CD8-positive, alpha-beta memory T cell (primary cell): ENCODE results near the gene RAP1GAP2. TPM values are rescaled to one million over a fixed set of nuclear protein-coding genes. Genes with fewer than 3 reads are reported as not detected.
"Not testable (repeated sequence)": the region's sequence is repeated elsewhere in the genome, so short reads cannot be mapped to it uniquely, and the experiment has no call there.

Experiments used
- CTCF ChIA-PET: fragments of 350-600 bp; sonication (Branson Sonifier 250); formaldehyde crosslinking; loops from one replicate; lab custom pipeline; 2021; ENCODE audit warnings: antibody characterized with exemption; lab: Charles Lee
- POLR2A ChIA-PET: fragments of 350-600 bp; sonication (Branson Sonifier 250); formaldehyde crosslinking; loops from one replicate; lab custom pipeline; 2021; ENCODE audit warnings: antibody characterized with exemption; lab: Charles Lee
- DNase-seq, 5 donors: peaks; one replicate each; pipeline versions ENCODE4 v3.0.0 to v3.0.0-alpha.2; 2020 to 2022; ENCODE audit warnings: mixed read lengths in 1 of 5
- H3K27ac ChIP-seq: one replicate; pipeline ENCODE4 v1.7.0; 2013; ENCODE audit warnings: low read depth, mild to moderate bottlenecking, low read length, moderate library complexity
- H3K27me3 ChIP-seq: 2 replicates; pipeline ENCODE4 v1.7.0; 2013; ENCODE audit warnings: low read length, mild to moderate bottlenecking; ENCODE audit not compliant: insufficient read depth, poor library complexity, severe bottlenecking
- H3K36me3 ChIP-seq: 2 replicates; pipeline ENCODE4 v1.7.0; 2013; ENCODE audit warnings: mild to moderate bottlenecking, low read length, moderate library complexity; ENCODE audit not compliant: insufficient read depth
- H3K4me1 ChIP-seq: 2 replicates; pipeline ENCODE4 v1.7.0; 2013; ENCODE audit warnings: mild to moderate bottlenecking, low read length, moderate library complexity; ENCODE audit not compliant: insufficient read depth
- H3K4me3 ChIP-seq: 2 replicates; pipeline ENCODE4 v1.7.0; 2013; ENCODE audit warnings: mild to moderate bottlenecking, low read length
- H3K9me3 ChIP-seq: 2 replicates; pipeline ENCODE4 v1.7.0; 2013; ENCODE audit warnings: mild to moderate bottlenecking, low read length
- H3K27ac Mint-ChIP-seq, 8 donors: one replicate each; pipeline ENCODE4 v1.8.0; 2020 to 2021; ENCODE audit warnings: mixed read lengths in 8 of 8, mild to moderate bottlenecking in 6 of 8, inconsistent platforms in 3 of 8, moderate library complexity in 3 of 8
- H3K27me3 Mint-ChIP-seq, 2 donors: one replicate each; pipeline ENCODE4 v1.8.0; 2020 to 2021; ENCODE audit warnings: mixed read lengths in 2 of 2, mild to moderate bottlenecking in 1 of 2, moderate library complexity in 1 of 2
- H3K36me3 Mint-ChIP-seq, 3 donors: one replicate each; pipeline ENCODE4 v1.8.0; 2020 to 2021; ENCODE audit warnings: mixed read lengths in 3 of 3, inconsistent platforms in 1 of 3, mild to moderate bottlenecking in 1 of 3
- H3K4me1 Mint-ChIP-seq, 3 donors: one replicate each; pipeline ENCODE4 v1.8.0; 2020 to 2021; ENCODE audit warnings: mixed read lengths in 3 of 3, inconsistent platforms in 1 of 3, mild to moderate bottlenecking in 1 of 3
- H3K4me3 Mint-ChIP-seq, 7 donors: one replicate each; pipeline ENCODE4 v1.8.0; 2020 to 2021; ENCODE audit warnings: mixed read lengths in 7 of 7, mild to moderate bottlenecking in 6 of 7, moderate library complexity in 4 of 7, inconsistent platforms in 2 of 7
- H3K9me3 Mint-ChIP-seq, 5 donors: one replicate each; pipeline ENCODE4 v1.8.0; 2020 to 2022; ENCODE audit warnings: mixed read lengths in 5 of 5, mild to moderate bottlenecking in 3 of 5, moderate library complexity in 2 of 5, inconsistent platforms in 1 of 5
- polyA plus RNA-seq: library from polyadenylated mRNA; unstranded; fragments of 300-500 nt; fragmentation: Illumina TruSeq; gene quantifications from one replicate; pipeline ENCODE4 v1.2.3, GENCODE V29; 2021
- total RNA-seq, 2 experiments: library from RNA; stranded (reverse); gene quantifications; one replicate each; pipeline ENCODE4 v1.2.3, GENCODE V29; 2021

RAP1GAP2 gene
- total and polyA plus RNA-seq, 3 experiments from 2014 or later = 1.2 to 6.3 (median 1.4) TPM

- Histone ChIP-seq H3K4me3 (no peak overlapping the region), H3K27me3 (no peaks in the 10 kb centered on the region), H3K27ac (no peak overlapping the region), H3K4me1 (no peaks in the 10 kb centered on the region), H3K9me3 (no peaks in the 10 kb centered on the region), H3K36me3 (no peaks in the 10 kb centered on the region)
- ChIA-PET POLR2A (no interaction called here), CTCF (no interaction called here)
- Mint-ChIP-seq H3K9me3 (no peaks in the 10 kb centered on the region), H3K27me3 (peaks cover 0 to 4% of the 10 kb centered on the region in 2 donors), H3K36me3 (peaks cover 0 to 21% (median 9%) of the 10 kb centered on the region in 3 donors), H3K4me1 (peaks cover 44 to 64% (median 44%) of the 10 kb centered on the region in 3 donors), H3K4me3 (no peak overlapping the region), H3K27ac (peak overlapping the region in 1 of 8 donors; percentile 89)
- DNase-seq = no peak
These were observed 82.6 kb downstream of the RAP1GAP2 start for GRCh38 chr17:2878751-2879254.

GRCh38 chr17:2880050-2880449 is 83.8 kb downstream of the RAP1GAP2 start:
- H3K4me1 Mint-ChIP-seq = peaks cover 42 to 66% (median 46%) of the 10 kb centered on the region in 3 donors
- peaks cover 0 to 26% (median 9%) of the 10 kb centered on the region in 3 donors for H3K36me3 Mint-ChIP-seq
- Histone ChIP-seq H3K36me3 (no peaks in the 10 kb centered on the region), H3K27ac (no peak overlapping the region), H3K27me3 (no peaks in the 10 kb centered on the region), H3K9me3 (no peaks in the 10 kb centered on the region), H3K4me1 (no peaks in the 10 kb centered on the region), H3K4me3 (no peak overlapping the region)
- no peaks in the 10 kb centered on the region for H3K9me3 Mint-ChIP-seq
- peak overlapping the region in 1 of 7 donors; percentile 65 for H3K4me3 Mint-ChIP-seq
- H3K27ac Mint-ChIP-seq = peak overlapping the region in 5 of 8 donors; percentile 34 to 79 (median 63)
- ChIA-PET CTCF (no interaction called here), POLR2A (no interaction called here)
- no peak for DNase-seq
- peaks cover 0 to 4% of the 10 kb centered on the region in 2 donors for H3K27me3 Mint-ChIP-seq

GRCh38 chr17:2881295-2881694 is 85.1 kb downstream of the RAP1GAP2 start:
- ChIA-PET POLR2A (no interaction called here), CTCF (no interaction called here)
- H3K27ac ChIP-seq = no peak overlapping the region
- Mint-ChIP-seq H3K27ac (peak overlapping the region in 1 of 8 donors; percentile 11), H3K27me3 (peaks cover 0 to 2% of the 10 kb centered on the region in 2 donors), H3K9me3 (no peaks in the 10 kb centered on the region), H3K4me1 (peaks cover 35 to 56% (median 46%) of the 10 kb centered on the region in 3 donors), H3K4me3 (no peak overlapping the region), H3K36me3 (peaks cover 0 to 21% (median 7%) of the 10 kb centered on the region in 3 donors)
- no peak for DNase-seq
- H3K4me1 ChIP-seq = no peaks in the 10 kb centered on the region
- H3K4me3 ChIP-seq = no peak overlapping the region
- no peaks in the 10 kb centered on the region for H3K36me3 ChIP-seq
- H3K9me3 ChIP-seq = no peaks in the 10 kb centered on the region
- no peaks in the 10 kb centered on the region for H3K27me3 ChIP-seq

GRCh38 chr17:2883544-2884213 is 87.4 kb downstream of the RAP1GAP2 start:
- DNase-seq = no peak
- Mint-ChIP-seq H3K27ac (peak overlapping the region in 3 of 8 donors; percentile 8 to 89 (median 87)), H3K4me1 (peaks cover 28 to 44% (median 41%) of the 10 kb centered on the region in 3 donors), H3K4me3 (peak overlapping the region in 2 of 7 donors; percentile 49 to 74), H3K36me3 (peaks cover 0 to 19% (median 6%) of the 10 kb centered on the region in 3 donors), H3K27me3 (no peaks in the 10 kb centered on the region), H3K9me3 (no peaks in the 10 kb centered on the region)
- no peaks in the 10 kb centered on the region for H3K36me3 ChIP-seq
- H3K9me3 ChIP-seq = no peaks in the 10 kb centered on the region
- CTCF ChIA-PET = no interaction called here
- POLR2A ChIA-PET = no interaction called here
- no peaks in the 10 kb centered on the region for H3K27me3 ChIP-seq
- no peak overlapping the region for H3K27ac ChIP-seq
- no peak overlapping the region for H3K4me3 ChIP-seq
- no peaks in the 10 kb centered on the region for H3K4me1 ChIP-seq

- ChIA-PET CTCF (no interaction called here), POLR2A (no interaction called here)
- Mint-ChIP-seq H3K36me3 (peaks cover 0 to 25% (median 8%) of the 10 kb centered on the region in 3 donors), H3K4me3 (no peak overlapping the region), H3K27me3 (no peaks in the 10 kb centered on the region), H3K27ac (no peak overlapping the region), H3K4me1 (peaks cover 26 to 40% (median 34%) of the 10 kb centered on the region in 3 donors), H3K9me3 (no peaks in the 10 kb centered on the region)
- Histone ChIP-seq H3K36me3 (no peaks in the 10 kb centered on the region), H3K4me1 (no peaks in the 10 kb centered on the region), H3K9me3 (no peaks in the 10 kb centered on the region), H3K27ac (no peak overlapping the region), H3K4me3 (no peak overlapping the region), H3K27me3 (no peaks in the 10 kb centered on the region)
- DNase-seq = no peak
These were observed 89.5 kb downstream of the RAP1GAP2 start for GRCh38 chr17:2885733-2886132.

GRCh38 chr17:2888326-2888725 is 92.1 kb downstream of the RAP1GAP2 start:
- peak overlapping the region in 1 of 8 donors; percentile 81 for H3K27ac Mint-ChIP-seq
- Histone ChIP-seq H3K9me3 (no peaks in the 10 kb centered on the region), H3K27me3 (no peaks in the 10 kb centered on the region), H3K4me3 (no peak overlapping the region), H3K27ac (no peak overlapping the region), H3K4me1 (no peaks in the 10 kb centered on the region), H3K36me3 (no peaks in the 10 kb centered on the region)
- ChIA-PET CTCF (no interaction called here), POLR2A (no interaction called here)
- no peaks in the 10 kb centered on the region for H3K9me3 Mint-ChIP-seq
- no peaks in the 10 kb centered on the region for H3K27me3 Mint-ChIP-seq
- DNase-seq = no peak
- peaks cover 27 to 39% (median 29%) of the 10 kb centered on the region in 3 donors for H3K4me1 Mint-ChIP-seq
- no peak overlapping the region for H3K4me3 Mint-ChIP-seq
- H3K36me3 Mint-ChIP-seq = peaks cover 0 to 34% (median 8%) of the 10 kb centered on the region in 3 donors

- H3K27ac ChIP-seq = no peak overlapping the region
- no peaks in the 10 kb centered on the region for H3K4me1 ChIP-seq
- ChIA-PET POLR2A (no interaction called here), CTCF (no interaction called here)
- H3K4me3 Mint-ChIP-seq = no peak overlapping the region
- no peaks in the 10 kb centered on the region for H3K27me3 ChIP-seq
- no peak overlapping the region for H3K4me3 ChIP-seq
- no peak for DNase-seq
- H3K9me3 Mint-ChIP-seq = no peaks in the 10 kb centered on the region
- H3K36me3 Mint-ChIP-seq = peaks cover 0 to 37% (median 6%) of the 10 kb centered on the region in 3 donors
- no peaks in the 10 kb centered on the region for H3K36me3 ChIP-seq
- H3K27me3 Mint-ChIP-seq = no peaks in the 10 kb centered on the region
- no peaks in the 10 kb centered on the region for H3K9me3 ChIP-seq
- H3K4me1 Mint-ChIP-seq = peaks cover 20 to 32% (median 22%) of the 10 kb centered on the region in 3 donors
- H3K27ac Mint-ChIP-seq = no peak overlapping the region
These were observed 93.0 kb downstream of the RAP1GAP2 start for GRCh38 chr17:2889256-2889655.

GRCh38 chr17:2890778-2891177 is 94.5 kb downstream of the RAP1GAP2 start:
- H3K36me3 ChIP-seq, H3K9me3 ChIP-seq, H3K27ac ChIP-seq, H3K27me3 ChIP-seq, H3K4me1 ChIP-seq, CTCF ChIA-PET, POLR2A ChIA-PET, DNase-seq, H3K4me3 Mint-ChIP-seq, H3K4me3 ChIP-seq, H3K9me3 Mint-ChIP-seq, H3K27me3 Mint-ChIP-seq: not testable (repeated sequence)
- peak overlapping the region in 2 of 8 donors; percentile 56 to 61 for H3K27ac Mint-ChIP-seq
- H3K36me3 Mint-ChIP-seq = peaks cover 0 to 38% (median 6%) of the 10 kb centered on the region in 3 donors
- peaks cover 16 to 32% (median 20%) of the 10 kb centered on the region in 3 donors for H3K4me1 Mint-ChIP-seq
